Measurements from ENCODE around the gene WASHC2A. TPM values are rescaled to one million over a fixed set of nuclear protein-coding genes. Genes with fewer than 3 reads are reported as not detected.
"Not testable (repeated sequence)": the region's sequence is repeated elsewhere in the genome, so short reads cannot be mapped to it uniquely, and the experiment has no call there.

The WASHC2A gene
- total RNA-seq, 1 experiment from 2014 or later, result 38.3 TPM

- DNase-seq (ENCODE audit: low spot score), result peak; percentile 1
- in situ Hi-C loops (cut with HindIII; ENCODE audit: low sequenced_read_pairs), result not testable (repeated sequence)
These were observed 63.7 kb downstream of the WASHC2A start for GRCh38 chr10:50131245-50131965.

GRCh38 chr10:50132322-50132721, 64.6 kb downstream of the WASHC2A start:
- DNase-seq (ENCODE audit: low spot score); in situ Hi-C loops (cut with HindIII; ENCODE audit: low sequenced_read_pairs): not testable (repeated sequence)

- DNase-seq (ENCODE audit: low spot score); in situ Hi-C loops (cut with HindIII; ENCODE audit: low sequenced_read_pairs): not testable (repeated sequence)
These were observed 65.1 kb downstream of the WASHC2A start for GRCh38 chr10:50132841-50133240.

GRCh38 chr10:50143512-50144174, 75.9 kb downstream of the WASHC2A start:
- in situ Hi-C loops (cut with HindIII; ENCODE audit: low sequenced_read_pairs); DNase-seq (ENCODE audit: low spot score): not testable (repeated sequence)

- DNase-seq (ENCODE audit: low spot score); in situ Hi-C loops (cut with HindIII; ENCODE audit: low sequenced_read_pairs): not testable (repeated sequence)
These were observed 77.8 kb downstream of the WASHC2A start for GRCh38 chr10:50145575-50145974.

GRCh38 chr10:50152792-50153272, 85.1 kb downstream of the WASHC2A start:
- no peak for DNase-seq (ENCODE audit: low spot score)

GRCh38 chr10:50157868-50158267, 90.1 kb downstream of the WASHC2A start:
- in situ Hi-C loops (cut with HindIII; ENCODE audit: low sequenced_read_pairs); DNase-seq (ENCODE audit: low spot score): not testable (repeated sequence)

More at GRCh38 chr10:50152792-50153272, 85.1 kb downstream of the WASHC2A start:
- in situ Hi-C loops (cut with HindIII; ENCODE audit: low sequenced_read_pairs), result no loop called here

GRCh38 chr10:50159856-50160255, 92.1 kb downstream of the WASHC2A start:
- in situ Hi-C loops (cut with HindIII; ENCODE audit: low sequenced_read_pairs); DNase-seq (ENCODE audit: low spot score): not testable (repeated sequence)

- in situ Hi-C loops (cut with HindIII; ENCODE audit: low sequenced_read_pairs), result not testable (repeated sequence)
These were observed 97.3 kb downstream of the WASHC2A start for GRCh38 chr10:50165038-50165437.

GRCh38 chr10:50167833-50168232, 100.1 kb downstream of the WASHC2A start:
- in situ Hi-C loops (cut with HindIII; ENCODE audit: low sequenced_read_pairs); DNase-seq (ENCODE audit: low spot score): not testable (repeated sequence)

More at GRCh38 chr10:50165038-50165437, 97.3 kb downstream of the WASHC2A start:
- peak; percentile 4 for DNase-seq (ENCODE audit: low spot score)

- DNase-seq (ENCODE audit: low spot score); in situ Hi-C loops (cut with HindIII; ENCODE audit: low sequenced_read_pairs): not testable (repeated sequence)
These were observed 101.8 kb downstream of the WASHC2A start for GRCh38 chr10:50169506-50169905.

- DNase-seq (ENCODE audit: low spot score); in situ Hi-C loops (cut with HindIII; ENCODE audit: low sequenced_read_pairs): not testable (repeated sequence)
These were observed 107.2 kb downstream of the WASHC2A start for GRCh38 chr10:50174788-50175525.

Other genes with a start within 250 kb of the WASHC2A start
- gene PARG, start 125.9 kb upstream of the WASHC2A start, total RNA-seq (2014; rRNA removed; shearing (Covaris generic)), result 22.9 and 29.6 TPM in 2 replicates
- gene TIMM23B, start 125.9 kb upstream of the WASHC2A start, total RNA-seq (2014; rRNA removed; shearing (Covaris generic)), result 14.8 and 16.1 TPM in 2 replicates
- gene AGAP6, start 79.5 kb upstream of the WASHC2A start, total RNA-seq (2014; rRNA removed; shearing (Covaris generic)), result 1.3 and 2.0 TPM in 2 replicates
- 0.20 TPM in 1 of 2 replicates, not detected in the other for gene ASAH2, start 183.6 kb downstream of the WASHC2A start, total RNA-seq (2014; rRNA removed; shearing (Covaris generic))